Suprapubic skin (tissue), 4 donors: ENCODE data around the gene KIF16B. TPM values are rescaled to one million over a fixed set of nuclear protein-coding genes. Genes with fewer than 3 reads are reported as not detected.

Experiments used
- DNase-seq, 2 donors: peaks; one replicate each; pipeline ENCODE4 v3.0.0-alpha.2; 2019; ENCODE audit warnings: low spot score in 2 of 2
- H3K27ac ChIP-seq: fragments of 200-600 bp; sonication (generic); one replicate; pipeline ENCODE4 v1.5.1; 2019
- H3K27me3 ChIP-seq: fragments of 200-600 bp; sonication (generic); one replicate; pipeline ENCODE4 v1.5.1; 2019
- H3K36me3 ChIP-seq: fragments of 200-600 bp; sonication (generic); one replicate; pipeline ENCODE4 v1.5.1; 2019
- H3K4me1 ChIP-seq: fragments of 200-600 bp; sonication (generic); one replicate; pipeline ENCODE4 v1.5.1; 2019
- H3K4me3 ChIP-seq: fragments of 200-600 bp; sonication (generic); one replicate; pipeline ENCODE4 v1.5.1; 2019; ENCODE audit warnings: mild to moderate bottlenecking
- H3K9me3 ChIP-seq: fragments of 200-600 bp; sonication (generic); one replicate; pipeline ENCODE4 v1.5.1; 2019
- EP300 ChIP-seq: sonication (generic); formaldehyde crosslinking; IDR thresholded peaks from one replicate; pipeline ENCODE4 v1.6.1; 2017; ENCODE audit warnings: antibody characterized with exemption
- POLR2A ChIP-seq, 2 donors: fragments of 450-650 bp; IDR thresholded peaks; one replicate each; pipeline ENCODE4 v1.6.1; 2017; ENCODE audit warnings: antibody characterized with exemption in 2 of 2, mild to moderate bottlenecking in 2 of 2, moderate library complexity in 2 of 2
- POLR2AphosphoS5 ChIP-seq, 3 donors: sonication (generic); formaldehyde crosslinking; IDR thresholded peaks; one replicate each; pipeline ENCODE4 v1.6.1; 2017; ENCODE audit warnings: antibody characterized with exemption in 3 of 3
- WGBS: methylation state at CpG from one replicate; pipeline ENCODE4 v1.1.5; 2018; 5-methylcytosine and 5-hydroxymethylcytosine counted together
- total RNA-seq, 4 donors: library from RNA; depleted of rRNA; stranded (reverse); fragments of >200 nt; gene quantifications; one replicate each; pipeline ENCODE4 v1.1.0, GENCODE V29; 2016
- TF ChIP-seq, protein P1 (sequence below), 2 donors: fragments of 200-600 bp in 1 of 2; fragments of 450-650 bp in 1 of 2; sonication (generic) in 1 of 2; IDR thresholded peaks; one replicate each; pipeline ENCODE4 v1.5.1; 2016 to 2019; ENCODE audit warnings: antibody characterized with exemption in 2 of 2, mild to moderate bottlenecking in 1 of 2, moderate library complexity in 1 of 2

Gene KIF16B
- total RNA-seq, 4 donors from 2014 or later: 23.7 to 64.0 (median 38.2) TPM

DNA sequence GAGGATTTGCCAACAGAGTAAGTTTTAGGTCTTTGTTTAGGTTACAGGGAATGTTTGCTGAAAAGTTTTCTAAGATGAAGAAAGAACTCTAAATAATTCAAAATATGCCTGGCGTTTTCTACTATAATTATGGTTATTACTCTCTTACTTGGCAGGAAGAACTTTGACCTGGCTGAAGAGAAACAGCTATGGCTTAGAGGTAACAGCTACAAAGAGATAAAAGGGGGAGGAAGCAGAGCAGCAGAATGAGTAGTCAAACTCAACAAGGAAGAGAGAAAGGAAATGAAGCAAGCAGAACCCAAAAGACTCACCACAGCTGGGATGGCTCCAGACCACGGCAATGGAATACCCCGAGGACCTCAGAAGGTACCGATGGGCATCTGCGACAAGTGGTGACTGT lies 95.6 kb downstream of the KIF16B start:
- no peak overlapping the region for H3K27ac ChIP-seq
- DNase-seq: no peak
- H3K36me3 ChIP-seq: peaks cover 6% of the 10 kb centered on the region
- TF ChIP-seq EP300 (no peak), POLR2A (IDR thresholded peaks at IDR 0.05) (no peak), POLR2AphosphoS5 (IDR thresholded peaks at IDR 0.05) (no peak)
- TF ChIP-seq, protein P1, sequence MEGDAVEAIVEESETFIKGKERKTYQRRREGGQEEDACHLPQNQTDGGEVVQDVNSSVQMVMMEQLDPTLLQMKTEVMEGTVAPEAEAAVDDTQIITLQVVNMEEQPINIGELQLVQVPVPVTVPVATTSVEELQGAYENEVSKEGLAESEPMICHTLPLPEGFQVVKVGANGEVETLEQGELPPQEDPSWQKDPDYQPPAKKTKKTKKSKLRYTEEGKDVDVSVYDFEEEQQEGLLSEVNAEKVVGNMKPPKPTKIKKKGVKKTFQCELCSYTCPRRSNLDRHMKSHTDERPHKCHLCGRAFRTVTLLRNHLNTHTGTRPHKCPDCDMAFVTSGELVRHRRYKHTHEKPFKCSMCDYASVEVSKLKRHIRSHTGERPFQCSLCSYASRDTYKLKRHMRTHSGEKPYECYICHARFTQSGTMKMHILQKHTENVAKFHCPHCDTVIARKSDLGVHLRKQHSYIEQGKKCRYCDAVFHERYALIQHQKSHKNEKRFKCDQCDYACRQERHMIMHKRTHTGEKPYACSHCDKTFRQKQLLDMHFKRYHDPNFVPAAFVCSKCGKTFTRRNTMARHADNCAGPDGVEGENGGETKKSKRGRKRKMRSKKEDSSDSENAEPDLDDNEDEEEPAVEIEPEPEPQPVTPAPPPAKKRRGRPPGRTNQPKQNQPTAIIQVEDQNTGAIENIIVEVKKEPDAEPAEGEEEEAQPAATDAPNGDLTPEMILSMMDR (IDR thresholded peaks at IDR 0.05): no peak
- no peaks in the 10 kb centered on the region for H3K27me3 ChIP-seq
- no peak overlapping the region for H3K4me3 ChIP-seq
- 71% methylated on average over 5 of the region's 5 CpGs for WGBS
- H3K4me1 ChIP-seq: peaks cover 18% of the 10 kb centered on the region
- H3K9me3 ChIP-seq: no peaks in the 10 kb centered on the region

DNA sequence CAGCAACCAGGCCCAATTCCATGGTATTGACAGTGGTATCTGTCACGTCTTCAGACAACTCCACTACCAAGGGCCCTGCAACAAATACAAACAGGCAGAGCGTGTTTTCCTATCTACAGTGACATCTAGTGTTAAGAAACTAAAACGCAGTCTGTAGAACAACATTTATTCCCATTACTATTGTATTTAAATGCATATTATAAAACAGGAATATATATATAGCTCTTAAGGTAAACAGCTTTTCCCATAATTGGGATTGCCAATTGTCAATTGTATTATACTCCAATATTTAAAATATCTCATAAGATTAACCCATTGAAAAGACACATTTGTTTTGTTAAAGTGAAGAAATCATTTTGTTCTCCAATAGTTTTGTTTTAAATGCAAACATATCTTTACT lies 97.2 kb downstream of the KIF16B start:
- Histone ChIP-seq H3K27me3 (no peaks in the 10 kb centered on the region), H3K27ac (no peak overlapping the region), H3K4me3 (no peak overlapping the region), H3K9me3 (no peaks in the 10 kb centered on the region), H3K36me3 (peaks cover 2% of the 10 kb centered on the region), H3K4me1 (peaks cover 21% of the 10 kb centered on the region)
- WGBS: 4% methylated on average over 3 of the region's 3 CpGs
- TF ChIP-seq EP300: no peak
- TF ChIP-seq, protein P1 (IDR thresholded peaks at IDR 0.05): peak; percentile 45 to 59
- DNase-seq: no peak

DNA sequence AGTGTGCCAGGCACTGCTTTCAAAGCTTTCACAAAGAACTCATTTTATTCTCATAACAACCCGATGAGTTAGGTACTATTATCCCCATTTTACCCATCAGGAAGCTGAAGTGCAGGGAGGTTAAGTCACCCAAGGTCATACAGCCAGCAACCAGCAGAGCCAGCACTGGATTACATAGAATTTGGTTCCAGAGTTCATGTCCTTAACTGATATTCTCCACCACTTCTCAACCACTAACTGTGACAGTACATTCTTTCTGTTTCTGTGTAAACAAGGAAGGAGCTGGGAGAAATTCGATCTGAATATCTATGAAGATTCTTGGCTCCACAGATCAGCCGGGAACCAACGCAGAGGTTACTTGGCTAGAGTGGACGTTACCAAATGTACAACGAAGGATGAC lies 98.0 kb downstream of the KIF16B start:
- H3K4me3 ChIP-seq: no peak overlapping the region
- 56% methylated on average over 6 of the region's 6 CpGs for WGBS
- no peaks in the 10 kb centered on the region for H3K27me3 ChIP-seq
- peaks cover 21% of the 10 kb centered on the region for H3K4me1 ChIP-seq
- no peak for TF ChIP-seq EP300
- TF ChIP-seq, protein P1 (IDR thresholded peaks at IDR 0.05): no peak
- no peak for TF ChIP-seq POLR2A (IDR thresholded peaks at IDR 0.05)
- TF ChIP-seq POLR2AphosphoS5 (IDR thresholded peaks at IDR 0.05): no peak
- H3K36me3 ChIP-seq: no peaks in the 10 kb centered on the region
- H3K9me3 ChIP-seq: no peaks in the 10 kb centered on the region
- no peak overlapping the region for H3K27ac ChIP-seq
- DNase-seq: no peak

DNA sequence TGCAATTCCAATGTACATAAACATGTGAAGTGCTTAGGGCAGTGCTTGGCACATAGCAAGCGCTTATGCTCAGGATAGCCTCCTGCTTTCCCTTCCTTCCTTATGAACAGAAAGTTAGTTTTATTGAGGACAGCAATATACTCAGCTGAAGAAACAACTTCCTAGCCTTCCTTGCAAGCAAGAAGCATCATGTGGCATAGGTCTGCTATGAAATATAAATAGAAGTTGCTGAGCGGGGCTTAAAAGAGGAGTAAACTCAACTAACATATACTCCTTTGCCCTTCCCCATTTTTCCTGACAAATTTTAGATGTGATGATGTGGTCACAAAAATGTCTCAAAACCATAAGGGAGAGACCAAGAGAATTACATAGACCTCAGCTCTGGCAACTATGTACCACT lies 98.9 kb downstream of the KIF16B start:
- Histone ChIP-seq H3K27ac (no peak overlapping the region), H3K27me3 (no peaks in the 10 kb centered on the region), H3K36me3 (no peaks in the 10 kb centered on the region), H3K4me1 (peaks cover 21% of the 10 kb centered on the region), H3K9me3 (no peaks in the 10 kb centered on the region), H3K4me3 (no peak overlapping the region)
- WGBS: 91% methylated on average over 2 of the region's 2 CpGs
- TF ChIP-seq, protein P1 (IDR thresholded peaks at IDR 0.05): no peak
- TF ChIP-seq POLR2A (IDR thresholded peaks at IDR 0.05) (no peak), POLR2AphosphoS5 (IDR thresholded peaks at IDR 0.05) (no peak), EP300 (no peak)
- DNase-seq: no peak

DNA sequence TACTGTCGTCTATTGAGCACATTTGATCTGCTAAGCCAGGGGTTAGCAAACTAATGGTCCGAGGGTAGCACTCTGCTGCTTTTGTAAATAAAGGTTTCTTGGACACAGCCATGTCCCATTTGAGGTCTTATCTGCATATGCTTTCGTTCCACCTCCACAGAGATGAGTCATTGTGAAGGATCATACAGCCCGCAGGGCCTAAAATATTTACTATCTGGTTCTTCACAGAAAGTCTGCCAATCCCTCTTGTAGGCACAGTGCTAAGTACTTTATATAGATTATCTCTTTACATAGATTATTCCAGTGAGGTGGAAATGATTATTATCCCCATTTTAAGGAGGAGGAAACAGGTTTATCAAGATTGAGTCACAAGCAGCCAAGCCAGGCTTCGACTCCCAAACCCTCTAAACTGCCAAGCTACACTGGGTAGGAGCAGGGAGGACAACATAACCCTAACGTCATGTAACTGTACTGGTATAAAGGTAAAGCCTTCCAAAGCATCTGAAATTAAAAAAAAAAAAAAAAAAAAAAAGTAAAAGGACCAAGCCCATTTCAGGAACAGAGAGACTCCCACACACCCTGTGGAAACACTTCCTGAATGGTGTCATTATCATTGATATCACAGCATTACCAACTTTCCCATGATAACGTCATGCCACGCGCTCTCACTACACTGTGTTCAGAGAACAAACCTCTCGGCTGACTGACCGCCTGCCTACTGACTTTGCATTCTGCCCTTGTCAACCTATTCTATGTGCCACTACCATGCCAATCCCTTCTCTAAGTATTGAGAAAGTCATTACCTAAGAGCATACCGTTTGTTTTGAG lies 101.0 kb downstream of the KIF16B start:
- no peak for DNase-seq
- Histone ChIP-seq H3K36me3 (no peaks in the 10 kb centered on the region), H3K27me3 (no peaks in the 10 kb centered on the region), H3K27ac (no peak overlapping the region), H3K4me1 (peaks cover 21% of the 10 kb centered on the region), H3K9me3 (no peaks in the 10 kb centered on the region), H3K4me3 (no peak overlapping the region)
- WGBS: 66% methylated on average over 12 of the region's 12 CpGs
- TF ChIP-seq, protein P1 (IDR thresholded peaks at IDR 0.05): no peak
- TF ChIP-seq POLR2A (IDR thresholded peaks at IDR 0.05) (no peak), POLR2AphosphoS5 (IDR thresholded peaks at IDR 0.05) (no peak), EP300 (no peak)
